Transverse colon (tissue), 4 donors: Measurements from ENCODE around the gene CENPM. TPM values are rescaled to one million over a fixed set of nuclear protein-coding genes. Genes with fewer than 3 reads are reported as not detected.

Source experiments
- DNase-seq: peaks from one replicate; pipeline ENCODE4 v3.0.0-alpha.2; 2019
- H3K27ac ChIP-seq, 4 donors: fragments of 200-600 bp; sonication (generic); 2 replicates each; pipeline ENCODE4 v1.5.1; 2016 to 2018; ENCODE audit warnings: inconsistent platforms in 4 of 4
- H3K27me3 ChIP-seq: fragments of 200-600 bp; sonication (generic); 2 replicates; pipeline ENCODE4 v1.5.1; 2017; ENCODE audit warnings: inconsistent platforms
- H3K36me3 ChIP-seq, 4 donors: fragments of 200-600 bp; sonication (generic); 2 replicates each; pipeline ENCODE4 v1.5.1; 2017 to 2019; ENCODE audit warnings: inconsistent platforms in 4 of 4
- H3K4me1 ChIP-seq, 4 donors: fragments of 200-600 bp; sonication (generic); 2 replicates each; pipeline ENCODE4 v1.5.1; 2017 to 2020; ENCODE audit warnings: inconsistent platforms in 4 of 4
- H3K4me3 ChIP-seq, 4 donors: fragments of 200-600 bp; sonication (generic); 1 replicate in 1 of 4; 2 replicates in 3 of 4; pipeline versions ENCODE4 v1.5.1 to v1.6.1; 2017 to 2019; ENCODE audit warnings: inconsistent platforms in 4 of 4
- H3K9me3 ChIP-seq, 2 donors: fragments of 200-600 bp; sonication (generic); 2 replicates each; pipeline ENCODE4 v1.5.1; 2017 to 2019; ENCODE audit warnings: inconsistent platforms in 2 of 2
- CTCF ChIP-seq, 5 experiments: fragments of 200-600 bp in 3 of 5; fragments of 450-650 bp in 2 of 5; sonication (generic) in 3 of 5; IDR thresholded peaks; 1 replicate in 2 of 5; 2 replicates in 3 of 5; pipeline ENCODE4 v1.5.1; 2016 to 2017; ENCODE audit warnings: antibody characterized with exemption in 5 of 5, inconsistent platforms in 3 of 5, mild to moderate bottlenecking in 2 of 5, moderate library complexity in 1 of 5
- EP300 ChIP-seq: sonication (generic); formaldehyde crosslinking; IDR thresholded peaks from one replicate; pipeline ENCODE4 v1.6.1; 2017; ENCODE audit warnings: antibody characterized with exemption, low read depth
- POLR2A ChIP-seq: fragments of 450-650 bp; IDR thresholded peaks from one replicate; pipeline ENCODE4 v1.6.1; 2016; ENCODE audit warnings: antibody characterized with exemption, mild to moderate bottlenecking, moderate library complexity
- POLR2AphosphoS5 ChIP-seq, 3 donors: sonication (generic); formaldehyde crosslinking; IDR thresholded peaks; one replicate each; pipeline ENCODE4 v1.6.1; 2016; ENCODE audit warnings: antibody characterized with exemption in 3 of 3
- WGBS, 2 donors: methylation state at CpG; one replicate each; pipeline ENCODE4 v1.1.5; 2018; ENCODE audit warnings: low coverage in 1 of 2; 5-methylcytosine and 5-hydroxymethylcytosine counted together
- in situ Hi-C, 4 donors: fragments of 200-750 bp; cut with MboI; loops; one replicate each; pipeline versions ENCODE4 v1.15.0 to v1.15.1; 2017; ENCODE audit warnings: low sequenced_read_pairs in 3 of 4, low pct_ligation_motif_present in 1 of 4, low pct_unique_long_range_greater_than_20kb in 1 of 4
- intact Hi-C: fragments of 100-400 bp; cut with DNase I; formaldehyde crosslinking; loops from one replicate; pipeline ENCODE4 v1.15.1; 2023; ENCODE audit warnings: low total_unique reads
- total RNA-seq, 4 donors: library from RNA; depleted of rRNA; stranded (reverse); fragments of >200 nt; gene quantifications; one replicate each; pipeline ENCODE4 v1.1.0, GENCODE V29; 2016

CENPM gene
- total RNA-seq, 4 donors from 2014 or later, result 6.0 to 22.9 (median 11.0) TPM; not detected in 1

GRCh38 chr22:41929418-41929810, 17.5 kb downstream of the CENPM start:
- TF ChIP-seq EP300 (no peak), POLR2A (no peak), CTCF (IDR thresholded peaks at IDR 0.05) (no peak), POLR2AphosphoS5 (IDR thresholded peaks at IDR 0.05) (no peak)
- 72% methylated on average over 8 of the region's 8 CpGs; no CpG with 5 or more reads in 1 of the 2 donors for WGBS, 2 donors
- peaks cover 0 to 14% (median 12%) of the 10 kb centered on the region in 4 donors for H3K4me1 ChIP-seq
- H3K4me3 ChIP-seq, result no peak overlapping the region
- no peaks in the 10 kb centered on the region for H3K9me3 ChIP-seq
- in situ Hi-C loops (loop anchor here in 1 of 4 donors (25.0 kb wide), 1 partner anchor 117 kb away; the partner anchor contains the start of gene CCDC134), intact Hi-C loops (no loop called here)
- DNase-seq, result no peak
- peaks cover 36% of the 10 kb centered on the region for H3K27me3 ChIP-seq
- H3K36me3 ChIP-seq, result no peaks in the 10 kb centered on the region
- H3K27ac ChIP-seq, result no peak overlapping the region

GRCh38 chr22:41928593-41929417, 18.1 kb downstream of the CENPM start:
- DNase-seq, result no peak

GRCh38 chr22:41927813-41928212, 19.1 kb downstream of the CENPM start:
- no peak for DNase-seq
- 80% methylated on average over 6 of the region's 6 CpGs; no CpG with 5 or more reads in 1 of the 2 donors for WGBS, 2 donors
- in situ Hi-C loops, result loop anchor here in 1 of 4 donors (25.0 kb wide), 1 partner anchor 116 kb away; the partner anchor contains the start of gene CCDC134
- Histone ChIP-seq H3K4me1 (peaks cover 0 to 14% (median 12%) of the 10 kb centered on the region in 4 donors), H3K36me3 (no peaks in the 10 kb centered on the region), H3K27me3 (peaks cover 44% of the 10 kb centered on the region), H3K9me3 (no peaks in the 10 kb centered on the region), H3K27ac (no peak overlapping the region), H3K4me3 (no peak overlapping the region)
- TF ChIP-seq POLR2AphosphoS5 (IDR thresholded peaks at IDR 0.05), result no peak
- no peak for TF ChIP-seq EP300
- no peak for TF ChIP-seq CTCF (IDR thresholded peaks at IDR 0.05)
- no peak for TF ChIP-seq POLR2A
- intact Hi-C loops, result no loop called here

More at GRCh38 chr22:41928593-41929417, 18.1 kb downstream of the CENPM start:
- H3K27me3 ChIP-seq, result peaks cover 42% of the 10 kb centered on the region
- no peak for TF ChIP-seq CTCF (IDR thresholded peaks at IDR 0.05)
- no peak for TF ChIP-seq EP300
- no peak for TF ChIP-seq POLR2A
- no peak for TF ChIP-seq POLR2AphosphoS5 (IDR thresholded peaks at IDR 0.05)
- H3K4me3 ChIP-seq, result no peak overlapping the region
- H3K36me3 ChIP-seq, result no peaks in the 10 kb centered on the region
- 47 to 71% methylated on average over 2 to 14 of the region's 14 CpGs for WGBS, 2 donors
- intact Hi-C loops (no loop called here), in situ Hi-C loops (loop anchor here in 1 of 4 donors (25.0 kb wide), 1 partner anchor 117 kb away; the partner anchor contains the start of gene CCDC134)
- H3K4me1 ChIP-seq, result peaks cover 0 to 14% (median 12%) of the 10 kb centered on the region in 4 donors
- no peak overlapping the region for H3K27ac ChIP-seq
- H3K9me3 ChIP-seq, result no peaks in the 10 kb centered on the region

- WGBS, 2 donors, result 6% methylated on average over 23 of the region's 48 CpGs; no CpG with 5 or more reads in 1 of the 2 donors
- H3K36me3 ChIP-seq, result no peaks in the 10 kb centered on the region
- peak; percentile 87 for DNase-seq
- intact Hi-C loops (no loop called here), in situ Hi-C loops (loop anchor here in 1 of 4 donors (25.0 kb wide), 1 partner anchor 114 kb away; the partner anchor contains the start of gene CCDC134)
- peaks cover 0 to 14% (median 12%) of the 10 kb centered on the region in 4 donors for H3K4me1 ChIP-seq
- H3K27ac ChIP-seq, result peak overlapping the region in 3 of 4 donors; percentile 18 to 65 (median 34)
- peak overlapping the region; percentile 14 to 63 (median 44) for H3K4me3 ChIP-seq
- no peaks in the 10 kb centered on the region for H3K9me3 ChIP-seq
- H3K27me3 ChIP-seq, result peaks cover 45% of the 10 kb centered on the region
- TF ChIP-seq EP300, result no peak
- no peak for TF ChIP-seq POLR2AphosphoS5 (IDR thresholded peaks at IDR 0.05)
- no peak for TF ChIP-seq POLR2A
- peak; percentile 38 to 83 (median 68) for TF ChIP-seq CTCF (IDR thresholded peaks at IDR 0.05)
Observed at GRCh38 chr22:41925783-41926460, 21.0 kb downstream of the CENPM start.
